Measurements from ENCODE around the gene ARL5A. TPM values are rescaled to one million over a fixed set of nuclear protein-coding genes. Genes with fewer than 3 reads are reported as not detected.

Gene ARL5A
- total and polyA plus RNA-seq, 11 donors = 12.9 to 59.1 (median 54.4) TPM

GRCh38 chr2:151840216-151841046 is 12.2 kb upstream of the ARL5A start:
- DNase-seq = no peak
- intact Hi-C loops (cut with DNase I) = loop anchor here in 1 of 10 donors (5.0 kb wide), 1 partner anchor 37 kb away; no protein-coding TSS in a partner anchor
- ATAC-seq = peak in 1 of 4 donors; percentile 24
- Histone ChIP-seq H3K27ac (no peak overlapping the region), H3K36me3 (no peaks in the 10 kb centered on the region), H3K9me3 (no peaks in the 10 kb centered on the region), H3K4me3 (no peak overlapping the region), H3K4me1 (peaks cover 0 to 29% (median 24%) of the 10 kb centered on the region in 12 donors), H3K27me3 (no peaks in the 10 kb centered on the region)
- WGBS, 4 donors = 81 to 85% (median 83%) methylated on average over 5 of the region's 5 CpGs
- TF ChIP-seq POLR2A (IDR thresholded peaks at IDR 0.05) = no peak

GRCh38 chr2:151837926-151838325 is 9.7 kb upstream of the ARL5A start:
- no peaks in the 10 kb centered on the region for H3K36me3 ChIP-seq
- H3K4me3 ChIP-seq = no peak overlapping the region
- H3K4me1 ChIP-seq = peaks cover 0 to 6% (median 1%) of the 10 kb centered on the region in 12 donors
- intact Hi-C loops (cut with DNase I) = no loop called here
- H3K27ac ChIP-seq = no peak overlapping the region
- DNase-seq (no peak), ATAC-seq (no peak)
- no peaks in the 10 kb centered on the region for H3K9me3 ChIP-seq
- H3K27me3 ChIP-seq = no peaks in the 10 kb centered on the region
- 74 to 87% (median 80%) methylated on average over 3 of the region's 3 CpGs for WGBS, 4 donors
- no peak for TF ChIP-seq POLR2A (IDR thresholded peaks at IDR 0.05)
- TF ChIP-seq CTCF (IDR thresholded peaks at IDR 0.05) = no peak

- DNase-seq (no peak), ATAC-seq (no peak)
- intact Hi-C loops (cut with DNase I) = loop anchor here in 2 of 10 donors (5.0 kb wide), 2 partner anchors 83 to 113 kb away; no protein-coding TSS in a partner anchor
- H3K27ac ChIP-seq = no peak overlapping the region
- no peaks in the 10 kb centered on the region for H3K9me3 ChIP-seq
- H3K27me3 ChIP-seq = no peaks in the 10 kb centered on the region
- 92 to 96% (median 95%) methylated on average over 3 of the region's 3 CpGs for WGBS, 4 donors
- peaks cover 0 to 9% (median 3%) of the 10 kb centered on the region in 12 donors for H3K4me1 ChIP-seq
- TF ChIP-seq POLR2A (IDR thresholded peaks at IDR 0.05) (no peak), CTCF (IDR thresholded peaks at IDR 0.05) (no peak)
- no peaks in the 10 kb centered on the region for H3K36me3 ChIP-seq
- H3K4me3 ChIP-seq = no peak overlapping the region
Measured at GRCh38 chr2:151833984-151834383, 5.8 kb upstream of the ARL5A start.

- intact Hi-C loops (cut with DNase I) = loop anchor here in 2 of 10 donors (5.0 kb wide), 2 partner anchors 86 to 116 kb away; no protein-coding TSS in a partner anchor
- Histone ChIP-seq H3K27me3 (no peaks in the 10 kb centered on the region), H3K27ac (no peak overlapping the region), H3K4me1 (peaks cover 0 to 27% (median 15%) of the 10 kb centered on the region in 12 donors), H3K9me3 (no peaks in the 10 kb centered on the region), H3K4me3 (no peak overlapping the region), H3K36me3 (no peaks in the 10 kb centered on the region)
- no peak for DNase-seq
- 97 to 98% (median 98%) methylated on average over 2 of the region's 2 CpGs for WGBS, 4 donors
- ATAC-seq = no peak
- no peak for TF ChIP-seq CTCF (IDR thresholded peaks at IDR 0.05)
- TF ChIP-seq POLR2A (IDR thresholded peaks at IDR 0.05) = no peak
Measured at GRCh38 chr2:151830961-151831360, 2.7 kb upstream of the ARL5A start.

Measured in heart left ventricle (tissue), 16 donors.